ENCODE data around the gene B4GALNT3.

DNA sequence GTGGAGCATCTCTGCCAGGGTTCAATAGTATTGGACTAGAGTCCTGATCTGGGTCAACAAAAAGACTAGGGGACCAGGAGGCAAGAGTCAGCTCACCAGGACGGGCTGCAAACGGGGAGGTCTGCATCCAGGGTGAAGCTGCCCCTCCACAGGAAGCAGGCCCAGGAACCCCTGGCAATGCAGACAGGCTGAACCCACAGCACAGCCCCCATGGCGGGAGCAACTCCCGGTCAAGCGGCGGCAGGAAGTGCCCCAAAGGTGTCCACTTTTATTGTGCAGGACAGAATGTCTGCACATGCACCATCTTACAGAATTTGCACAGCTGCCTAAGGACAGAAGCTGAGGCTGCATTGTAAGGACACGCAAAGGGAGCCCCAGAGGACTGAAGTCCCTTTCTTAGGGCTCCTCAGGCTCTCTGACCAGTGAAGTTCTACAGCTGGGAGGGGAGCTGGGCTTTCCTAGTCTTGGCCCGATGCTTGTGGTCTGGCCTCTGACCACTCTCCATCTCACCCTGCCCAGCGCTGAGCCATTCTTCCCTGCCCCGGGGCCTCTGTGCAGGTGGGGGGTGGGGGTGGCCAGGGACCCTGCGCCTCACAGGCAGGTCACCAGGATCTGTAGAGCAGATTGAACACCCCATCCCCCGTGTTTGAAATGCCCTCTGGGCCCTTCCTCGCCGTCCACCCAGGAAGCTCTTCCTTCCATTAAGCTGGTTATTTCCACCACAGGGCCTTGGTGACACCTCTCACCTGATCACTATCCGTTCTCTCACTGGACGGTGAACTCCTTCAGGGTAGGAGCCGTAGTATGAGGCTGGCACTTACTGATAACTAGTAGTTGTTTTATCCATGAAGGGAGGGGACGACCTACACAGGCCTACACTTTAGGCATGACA is 127.6 kb downstream of the B4GALNT3 start:
- TF ChIP-seq, protein P1, sequence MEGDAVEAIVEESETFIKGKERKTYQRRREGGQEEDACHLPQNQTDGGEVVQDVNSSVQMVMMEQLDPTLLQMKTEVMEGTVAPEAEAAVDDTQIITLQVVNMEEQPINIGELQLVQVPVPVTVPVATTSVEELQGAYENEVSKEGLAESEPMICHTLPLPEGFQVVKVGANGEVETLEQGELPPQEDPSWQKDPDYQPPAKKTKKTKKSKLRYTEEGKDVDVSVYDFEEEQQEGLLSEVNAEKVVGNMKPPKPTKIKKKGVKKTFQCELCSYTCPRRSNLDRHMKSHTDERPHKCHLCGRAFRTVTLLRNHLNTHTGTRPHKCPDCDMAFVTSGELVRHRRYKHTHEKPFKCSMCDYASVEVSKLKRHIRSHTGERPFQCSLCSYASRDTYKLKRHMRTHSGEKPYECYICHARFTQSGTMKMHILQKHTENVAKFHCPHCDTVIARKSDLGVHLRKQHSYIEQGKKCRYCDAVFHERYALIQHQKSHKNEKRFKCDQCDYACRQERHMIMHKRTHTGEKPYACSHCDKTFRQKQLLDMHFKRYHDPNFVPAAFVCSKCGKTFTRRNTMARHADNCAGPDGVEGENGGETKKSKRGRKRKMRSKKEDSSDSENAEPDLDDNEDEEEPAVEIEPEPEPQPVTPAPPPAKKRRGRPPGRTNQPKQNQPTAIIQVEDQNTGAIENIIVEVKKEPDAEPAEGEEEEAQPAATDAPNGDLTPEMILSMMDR (conservative IDR thresholded peaks at IDR 0.05; ENCODE audit: low read depth in 2 of 2), result no peak
- TF ChIP-seq EZH2 (IDR thresholded peaks at IDR 0.05; ENCODE audit: low read depth, unreplicated experiment) (no peak), JUNB (IDR thresholded peaks at IDR 0.05; ENCODE audit: unreplicated experiment) (no peak), POLR2AphosphoS5 (IDR thresholded peaks at IDR 0.05; ENCODE audit: low read depth) (no peak), EZH2phosphoT487 (IDR thresholded peaks at IDR 0.05; ENCODE audit: unreplicated experiment) (no peak), ZNF331 (CRISPR knock-in tag; IDR thresholded peaks at IDR 0.05; ENCODE audit: low read depth) (no peak), NANOG (IDR thresholded peaks at IDR 0.05; ENCODE audit: borderline replicate concordance) (no peak), CREB1 (CRISPR knock-in tag; IDR thresholded peaks at IDR 0.05; ENCODE audit: low read depth) (no peak), STAT1 (IDR thresholded peaks at IDR 0.05; ENCODE audit: unreplicated experiment) (no peak), ZNF114 (CRISPR knock-in tag; IDR thresholded peaks at IDR 0.05) (no peak)
- TF ChIP-seq, protein P2, sequence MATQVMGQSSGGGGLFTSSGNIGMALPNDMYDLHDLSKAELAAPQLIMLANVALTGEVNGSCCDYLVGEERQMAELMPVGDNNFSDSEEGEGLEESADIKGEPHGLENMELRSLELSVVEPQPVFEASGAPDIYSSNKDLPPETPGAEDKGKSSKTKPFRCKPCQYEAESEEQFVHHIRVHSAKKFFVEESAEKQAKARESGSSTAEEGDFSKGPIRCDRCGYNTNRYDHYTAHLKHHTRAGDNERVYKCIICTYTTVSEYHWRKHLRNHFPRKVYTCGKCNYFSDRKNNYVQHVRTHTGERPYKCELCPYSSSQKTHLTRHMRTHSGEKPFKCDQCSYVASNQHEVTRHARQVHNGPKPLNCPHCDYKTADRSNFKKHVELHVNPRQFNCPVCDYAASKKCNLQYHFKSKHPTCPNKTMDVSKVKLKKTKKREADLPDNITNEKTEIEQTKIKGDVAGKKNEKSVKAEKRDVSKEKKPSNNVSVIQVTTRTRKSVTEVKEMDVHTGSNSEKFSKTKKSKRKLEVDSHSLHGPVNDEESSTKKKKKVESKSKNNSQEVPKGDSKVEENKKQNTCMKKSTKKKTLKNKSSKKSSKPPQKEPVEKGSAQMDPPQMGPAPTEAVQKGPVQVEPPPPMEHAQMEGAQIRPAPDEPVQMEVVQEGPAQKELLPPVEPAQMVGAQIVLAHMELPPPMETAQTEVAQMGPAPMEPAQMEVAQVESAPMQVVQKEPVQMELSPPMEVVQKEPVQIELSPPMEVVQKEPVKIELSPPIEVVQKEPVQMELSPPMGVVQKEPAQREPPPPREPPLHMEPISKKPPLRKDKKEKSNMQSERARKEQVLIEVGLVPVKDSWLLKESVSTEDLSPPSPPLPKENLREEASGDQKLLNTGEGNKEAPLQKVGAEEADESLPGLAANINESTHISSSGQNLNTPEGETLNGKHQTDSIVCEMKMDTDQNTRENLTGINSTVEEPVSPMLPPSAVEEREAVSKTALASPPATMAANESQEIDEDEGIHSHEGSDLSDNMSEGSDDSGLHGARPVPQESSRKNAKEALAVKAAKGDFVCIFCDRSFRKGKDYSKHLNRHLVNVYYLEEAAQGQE (IDR thresholded peaks at IDR 0.05; ENCODE audit: unreplicated experiment), result no peak
- TF ChIP-seq, protein P3, sequence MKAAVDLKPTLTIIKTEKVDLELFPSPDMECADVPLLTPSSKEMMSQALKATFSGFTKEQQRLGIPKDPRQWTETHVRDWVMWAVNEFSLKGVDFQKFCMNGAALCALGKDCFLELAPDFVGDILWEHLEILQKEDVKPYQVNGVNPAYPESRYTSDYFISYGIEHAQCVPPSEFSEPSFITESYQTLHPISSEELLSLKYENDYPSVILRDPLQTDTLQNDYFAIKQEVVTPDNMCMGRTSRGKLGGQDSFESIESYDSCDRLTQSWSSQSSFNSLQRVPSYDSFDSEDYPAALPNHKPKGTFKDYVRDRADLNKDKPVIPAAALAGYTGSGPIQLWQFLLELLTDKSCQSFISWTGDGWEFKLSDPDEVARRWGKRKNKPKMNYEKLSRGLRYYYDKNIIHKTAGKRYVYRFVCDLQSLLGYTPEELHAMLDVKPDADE (IDR thresholded peaks at IDR 0.05), result no peak
- TF ChIP-seq, protein P4, sequence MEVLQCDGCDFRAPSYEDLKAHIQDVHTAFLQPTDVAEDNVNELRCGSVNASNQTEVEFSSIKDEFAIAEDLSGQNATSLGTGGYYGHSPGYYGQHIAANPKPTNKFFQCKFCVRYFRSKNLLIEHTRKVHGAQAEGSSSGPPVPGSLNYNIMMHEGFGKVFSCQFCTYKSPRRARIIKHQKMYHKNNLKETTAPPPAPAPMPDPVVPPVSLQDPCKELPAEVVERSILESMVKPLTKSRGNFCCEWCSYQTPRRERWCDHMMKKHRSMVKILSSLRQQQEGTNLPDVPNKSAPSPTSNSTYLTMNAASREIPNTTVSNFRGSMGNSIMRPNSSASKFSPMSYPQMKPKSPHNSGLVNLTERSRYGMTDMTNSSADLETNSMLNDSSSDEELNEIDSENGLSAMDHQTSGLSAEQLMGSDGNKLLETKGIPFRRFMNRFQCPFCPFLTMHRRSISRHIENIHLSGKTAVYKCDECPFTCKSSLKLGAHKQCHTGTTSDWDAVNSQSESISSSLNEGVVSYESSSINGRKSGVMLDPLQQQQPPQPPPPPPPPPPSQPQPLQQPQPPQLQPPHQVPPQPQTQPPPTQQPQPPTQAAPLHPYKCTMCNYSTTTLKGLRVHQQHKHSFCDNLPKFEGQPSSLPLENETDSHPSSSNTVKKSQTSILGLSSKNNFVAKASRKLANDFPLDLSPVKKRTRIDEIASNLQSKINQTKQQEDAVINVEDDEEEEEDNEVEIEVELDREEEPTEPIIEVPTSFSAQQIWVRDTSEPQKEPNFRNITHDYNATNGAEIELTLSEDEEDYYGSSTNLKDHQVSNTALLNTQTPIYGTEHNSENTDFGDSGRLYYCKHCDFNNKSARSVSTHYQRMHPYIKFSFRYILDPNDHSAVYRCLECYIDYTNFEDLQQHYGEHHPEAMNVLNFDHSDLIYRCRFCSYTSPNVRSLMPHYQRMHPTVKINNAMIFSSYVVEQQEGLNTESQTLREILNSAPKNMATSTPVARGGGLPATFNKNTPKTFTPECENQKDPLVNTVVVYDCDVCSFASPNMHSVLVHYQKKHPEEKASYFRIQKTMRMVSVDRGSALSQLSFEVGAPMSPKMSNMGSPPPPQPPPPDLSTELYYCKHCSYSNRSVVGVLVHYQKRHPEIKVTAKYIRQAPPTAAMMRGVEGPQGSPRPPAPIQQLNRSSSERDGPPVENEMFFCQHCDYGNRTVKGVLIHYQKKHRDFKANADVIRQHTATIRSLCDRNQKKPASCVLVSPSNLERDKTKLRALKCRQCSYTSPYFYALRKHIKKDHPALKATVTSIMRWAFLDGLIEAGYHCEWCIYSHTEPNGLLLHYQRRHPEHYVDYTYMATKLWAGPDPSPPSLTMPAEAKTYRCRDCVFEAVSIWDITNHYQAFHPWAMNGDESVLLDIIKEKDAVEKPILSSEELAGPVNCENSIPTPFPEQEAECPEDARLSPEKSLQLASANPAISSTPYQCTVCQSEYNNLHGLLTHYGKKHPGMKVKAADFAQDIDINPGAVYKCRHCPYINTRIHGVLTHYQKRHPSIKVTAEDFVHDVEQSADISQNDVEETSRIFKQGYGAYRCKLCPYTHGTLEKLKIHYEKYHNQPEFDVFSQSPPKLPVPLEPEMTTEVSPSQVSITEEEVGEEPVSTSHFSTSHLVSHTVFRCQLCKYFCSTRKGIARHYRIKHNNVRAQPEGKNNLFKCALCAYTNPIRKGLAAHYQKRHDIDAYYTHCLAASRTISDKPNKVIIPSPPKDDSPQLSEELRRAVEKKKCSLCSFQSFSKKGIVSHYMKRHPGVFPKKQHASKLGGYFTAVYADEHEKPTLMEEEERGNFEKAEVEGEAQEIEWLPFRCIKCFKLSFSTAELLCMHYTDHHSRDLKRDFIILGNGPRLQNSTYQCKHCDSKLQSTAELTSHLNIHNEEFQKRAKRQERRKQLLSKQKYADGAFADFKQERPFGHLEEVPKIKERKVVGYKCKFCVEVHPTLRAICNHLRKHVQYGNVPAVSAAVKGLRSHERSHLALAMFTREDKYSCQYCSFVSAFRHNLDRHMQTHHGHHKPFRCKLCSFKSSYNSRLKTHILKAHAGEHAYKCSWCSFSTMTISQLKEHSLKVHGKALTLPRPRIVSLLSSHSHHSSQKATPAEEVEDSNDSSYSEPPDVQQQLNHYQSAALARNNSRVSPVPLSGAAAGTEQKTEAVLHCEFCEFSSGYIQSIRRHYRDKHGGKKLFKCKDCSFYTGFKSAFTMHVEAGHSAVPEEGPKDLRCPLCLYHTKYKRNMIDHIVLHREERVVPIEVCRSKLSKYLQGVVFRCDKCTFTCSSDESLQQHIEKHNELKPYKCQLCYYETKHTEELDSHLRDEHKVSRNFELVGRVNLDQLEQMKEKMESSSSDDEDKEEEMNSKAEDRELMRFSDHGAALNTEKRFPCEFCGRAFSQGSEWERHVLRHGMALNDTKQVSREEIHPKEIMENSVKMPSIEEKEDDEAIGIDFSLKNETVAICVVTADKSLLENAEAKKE (CRISPR knock-in tag; IDR thresholded peaks at IDR 0.05), result no peak
